WTC11 (cell line): ENCODE measurements around the gene CFI. TPM values are rescaled to one million over a fixed set of nuclear protein-coding genes. Genes with fewer than 3 reads are reported as not detected.

Source experiments
- ATAC-seq: fragments of 200-7000 bp; cut with Tn5 transposase; 2 replicates; pipeline ENCODE4 v1.10.0; 2021; ENCODE audit warnings: mild to moderate bottlenecking, moderate library complexity
- Bru-seq: library from RNA; stranded (reverse); fragments of 400-500 nt; gene quantifications from one replicate; lab custom pipeline; 2021; lab: Mats Ljungman, UMichigan
- CTCF ChIA-PET: fragments of 300-600 bp; sonication (Branson Sonifier 250); formaldehyde crosslinking; loops from one replicate; lab custom pipeline; 2021; ENCODE audit warnings: antibody characterized with exemption; lab: Charles Lee
- POLR2A ChIA-PET: fragments of 350-600 bp; sonication (Branson Sonifier 250); formaldehyde crosslinking; loops from one replicate; lab custom pipeline; 2021; ENCODE audit warnings: antibody characterized with exemption; lab: Charles Lee
- DNase-seq: peaks from one replicate; pipeline ENCODE4 v3.0.0; 2021; ENCODE audit warnings: low spot score
- H3K27ac Mint-ChIP-seq: 2 replicates; pipeline ENCODE4 v1.8.0; 2021; ENCODE audit warnings: mixed read lengths
- H3K27me3 Mint-ChIP-seq: 2 replicates; pipeline ENCODE4 v1.8.0; 2021; ENCODE audit warnings: low read depth, mild to moderate bottlenecking, moderate library complexity, mixed read lengths
- H3K36me3 Mint-ChIP-seq: 2 replicates; pipeline ENCODE4 v1.8.0; 2021; ENCODE audit warnings: mixed read lengths
- H3K4me1 Mint-ChIP-seq: 2 replicates; pipeline ENCODE4 v1.8.0; 2022; ENCODE audit warnings: mixed read lengths
- H3K4me3 Mint-ChIP-seq: 2 replicates; pipeline ENCODE4 v1.8.0; 2021; ENCODE audit warnings: mild to moderate bottlenecking, moderate library complexity, mixed read lengths
- H3K9me3 Mint-ChIP-seq: 2 replicates; pipeline ENCODE4 v1.8.0; 2021; ENCODE audit warnings: mixed read lengths
- AFF4 ChIP-seq: sonication (generic); formaldehyde crosslinking; IDR thresholded peaks from 2 replicates; pipeline ENCODE4 v1.8.1; 2023; ENCODE audit warnings: mild to moderate bottlenecking, missing genetic modification reagents, borderline replicate concordance
- ATF3 ChIP-seq: sonication (generic); formaldehyde crosslinking; conservative IDR thresholded peaks from 2 replicates; pipeline ENCODE4 v1.8.1; 2022; ENCODE audit warnings: mild to moderate bottlenecking, missing genetic modification reagents
- CTCF ChIP-seq: fragments of 200-600 bp; IDR thresholded peaks from 2 replicates; pipeline ENCODE4 v1.8.0; 2022; ENCODE audit warnings: antibody characterized with exemption
- E2F1 ChIP-seq: sonication (generic); formaldehyde crosslinking; IDR thresholded peaks from 2 replicates; pipeline ENCODE4 v1.8.0; 2022; ENCODE audit warnings: mild to moderate bottlenecking, missing genetic modification reagents
- ELF4 ChIP-seq: sonication (generic); formaldehyde crosslinking; IDR thresholded peaks from 2 replicates; pipeline ENCODE4 v1.8.1; 2022; ENCODE audit warnings: low read depth, mild to moderate bottlenecking, moderate library complexity, missing genetic modification reagents
- FOXP4 ChIP-seq: sonication (generic); formaldehyde crosslinking; IDR thresholded peaks from 2 replicates; pipeline ENCODE4 v1.8.0; 2022; ENCODE audit warnings: mild to moderate bottlenecking, missing genetic modification reagents
- GABPB1 ChIP-seq: sonication (generic); formaldehyde crosslinking; IDR thresholded peaks from 2 replicates; pipeline ENCODE4 v1.8.1; 2023; ENCODE audit warnings: mild to moderate bottlenecking, missing genetic modification reagents
- GRHL2 ChIP-seq: fragments of 250-450 bp; sonication (Bioruptor Pico); IDR thresholded peaks from 2 replicates; pipeline ENCODE4 v1.8.0; 2022; ENCODE audit warnings: mild to moderate bottlenecking, moderate library complexity; ENCODE audit not compliant: insufficient replicate concordance, severe bottlenecking
- MAX ChIP-seq: sonication (generic); formaldehyde crosslinking; IDR thresholded peaks from 2 replicates; pipeline ENCODE4 v1.8.0; 2022; ENCODE audit warnings: mild to moderate bottlenecking, missing genetic modification reagents
- NFE2L1 ChIP-seq: sonication (generic); formaldehyde crosslinking; IDR thresholded peaks from 2 replicates; pipeline ENCODE4 v1.8.1; 2023; ENCODE audit warnings: missing genetic modification reagents
- RORB ChIP-seq: fragments of 250-450 bp; sonication (Bioruptor Pico); IDR thresholded peaks from 2 replicates; pipeline ENCODE4 v1.9.0; 2021; ENCODE audit warnings: mild to moderate bottlenecking
- SMAD4 ChIP-seq: sonication (generic); formaldehyde crosslinking; IDR thresholded peaks from 2 replicates; pipeline ENCODE4 v1.8.0; 2022; ENCODE audit warnings: mild to moderate bottlenecking, missing genetic modification reagents
- STAT6 ChIP-seq: sonication (generic); formaldehyde crosslinking; conservative IDR thresholded peaks from 2 replicates; pipeline ENCODE4 v1.8.1; 2023; ENCODE audit warnings: mild to moderate bottlenecking, low read depth, missing genetic modification reagents, moderate library complexity
- TCF7 ChIP-seq: sonication (generic); formaldehyde crosslinking; IDR thresholded peaks from 2 replicates; pipeline ENCODE4 v1.8.0; 2022; ENCODE audit warnings: mild to moderate bottlenecking, low read depth, missing genetic modification reagents, moderate library complexity
- TEAD1 ChIP-seq: sonication (generic); formaldehyde crosslinking; IDR thresholded peaks from 2 replicates; pipeline ENCODE4 v1.8.0; 2022; ENCODE audit warnings: mild to moderate bottlenecking, missing genetic modification reagents
- ZNF138 ChIP-seq: sonication (generic); formaldehyde crosslinking; conservative IDR thresholded peaks from 2 replicates; pipeline ENCODE4 v1.8.1; 2022; ENCODE audit warnings: mild to moderate bottlenecking, moderate library complexity, missing genetic modification reagents
- ZNF671 ChIP-seq: fragments of 250-450 bp; sonication (Bioruptor Pico); IDR thresholded peaks from 2 replicates; pipeline ENCODE4 v1.8.0; 2021; ENCODE audit warnings: mild to moderate bottlenecking
- long read RNA-seq, 3 experiments: library from RNA in 1 of 3; library from capped mRNA in 1 of 3; library from polyadenylated mRNA in 1 of 3; unstranded in 2 of 3; stranded (forward) in 1 of 3; transcript quantifications; one replicate each; pipeline ENCODE4 v2.0.0, GENCODE V29; 2021
- total RNA-seq: library from RNA; stranded (reverse); gene quantifications from 3 replicates; pipeline ENCODE4 v1.2.3, GENCODE V29; 2021

The CFI gene
- 0.16 to 0.25 TPM in 2 of 3 replicates, not detected in the other for total RNA-seq
- Bru-seq, nascent RNA: not detected
- long read RNA-seq, experiment 1: 0 reads
- long read RNA-seq, experiment 2: 0 reads
- long read RNA-seq, experiment 3: 0 reads

GRCh38 chr4:109801895-109802319, at the start of gene CFI:
Gene CFI (minus strand): TSS chr4:109801999. CDS start chr4:109801971, 28 bp downstream.
- no peak within 1 kb of the TSS for H3K27ac Mint-ChIP-seq
- H3K27me3 Mint-ChIP-seq: no peaks in the 10 kb centered on the region; the same call in 1 of the 2 replicates
- ChIA-PET POLR2A (no interaction called here), CTCF (interaction anchor here (0.6 to 1.2 kb wide), 2 partner anchors 99 to 100 kb away, joined by 4 read pairs; partner anchors contain the start of gene CASP6)
- no peak within 1 kb of the TSS for H3K4me3 Mint-ChIP-seq
- no peak for DNase-seq
- no peaks in the 10 kb centered on the region for H3K4me1 Mint-ChIP-seq
- peaks cover 11% of the 10 kb centered on the region for H3K9me3 Mint-ChIP-seq
- TF ChIP-seq ELF4 (CRISPR knock-in tag): no peak
- TF ChIP-seq GABPB1 (CRISPR knock-in tag): no peak
- no peak for TF ChIP-seq GRHL2 (CRISPR knock-in tag)
- no peak for TF ChIP-seq ZNF671 (CRISPR knock-in tag)
- no peak for TF ChIP-seq RORB (CRISPR knock-in tag)
- TF ChIP-seq TEAD1 (CRISPR knock-in tag): no peak
- TF ChIP-seq MAX (CRISPR knock-in tag): no peak
- TF ChIP-seq NFE2L1 (CRISPR knock-in tag): no peak
- no peak for TF ChIP-seq FOXP4 (CRISPR knock-in tag)
- TF ChIP-seq SMAD4: no peak
- no peak for TF ChIP-seq ZNF138 (CRISPR knock-in tag)
- TF ChIP-seq STAT6: no peak
- no peak for TF ChIP-seq CTCF
- TF ChIP-seq E2F1 (CRISPR knock-in tag): no peak
- TF ChIP-seq AFF4 (CRISPR knock-in tag): no peak
- no peak for TF ChIP-seq TCF7 (CRISPR knock-in tag)
- no peak for TF ChIP-seq ATF3 (CRISPR knock-in tag)
- TF ChIP-seq, all 79 proteins: peak for 0
- no peak for ATAC-seq
- H3K36me3 Mint-ChIP-seq: no peaks in the 10 kb centered on the region
